Neural cell (in vitro differentiated cells): Measurements from ENCODE around the gene MYL7.

Source experiments
- EP300 ChIP-seq: fragments of 450-650 bp; conservative IDR thresholded peaks from 2 replicates; pipeline ENCODE4 v1.6.1; 2014; ENCODE audit warnings: antibody characterized with exemption, mild to moderate bottlenecking, moderate library complexity; ENCODE audit not compliant: poor library complexity, severe bottlenecking
- EZH2 ChIP-seq: fragments of 200-600, 300-800 bp; shearing (Covaris generic), sonication (generic); IDR thresholded peaks from 2 replicates; pipeline ENCODE4 v1.6.1; 2014; ENCODE audit warnings: antibody characterized with exemption, low read length, borderline replicate concordance, mild to moderate bottlenecking; ENCODE audit not compliant: insufficient read depth, poor library complexity, severe bottlenecking
- POLR2AphosphoS5 ChIP-seq: IDR thresholded peaks from 2 replicates; pipeline ENCODE4 v1.6.1; 2012
- RAD21 ChIP-seq: fragments of 450-650 bp; conservative IDR thresholded peaks from 2 replicates; pipeline ENCODE4 v1.6.1; 2014; ENCODE audit warnings: antibody characterized with exemption, mild to moderate bottlenecking, moderate library complexity
- SMC3 ChIP-seq: fragments of 450-650 bp; conservative IDR thresholded peaks from 2 replicates; pipeline ENCODE4 v1.6.1; 2014; ENCODE audit warnings: antibody characterized with exemption, mild to moderate bottlenecking, moderate library complexity; ENCODE audit not compliant: poor library complexity
- TAF1 ChIP-seq: IDR thresholded peaks from 2 replicates; pipeline ENCODE4 v1.6.1; 2012; ENCODE audit warnings: low read depth
- TF ChIP-seq, protein P1 (sequence below): fragments of 450-650 bp; IDR thresholded peaks from 2 replicates; pipeline ENCODE4 v1.5.1; 2014; ENCODE audit warnings: antibody characterized with exemption, mild to moderate bottlenecking, moderate library complexity; ENCODE audit not compliant: poor library complexity, severe bottlenecking
- TF ChIP-seq, protein P2 (sequence below): IDR thresholded peaks from 2 replicates; pipeline ENCODE4 v1.6.1; 2012; ENCODE audit warnings: borderline replicate concordance

DNA sequence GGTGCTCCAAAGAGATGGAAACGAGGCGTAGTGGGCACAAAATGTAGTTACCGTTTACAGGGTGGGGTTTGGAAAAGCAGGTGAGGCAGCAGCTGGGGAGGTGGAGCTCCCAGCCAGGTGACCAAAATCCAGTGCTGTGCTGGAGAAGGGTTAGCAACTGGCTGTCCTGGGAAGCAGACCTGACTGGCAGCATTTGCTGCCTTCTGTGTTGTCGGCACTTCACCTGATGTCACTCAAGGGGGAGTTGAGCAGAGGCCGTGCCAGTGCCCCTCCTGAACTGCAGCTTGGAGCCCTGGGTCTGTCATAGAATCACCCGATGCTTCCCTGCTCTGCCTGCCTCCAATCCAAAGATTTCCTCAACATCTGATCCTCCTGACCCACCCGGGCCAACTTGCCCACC lies 35.4 kb upstream of the MYL7 start:
- TF ChIP-seq, protein P1, sequence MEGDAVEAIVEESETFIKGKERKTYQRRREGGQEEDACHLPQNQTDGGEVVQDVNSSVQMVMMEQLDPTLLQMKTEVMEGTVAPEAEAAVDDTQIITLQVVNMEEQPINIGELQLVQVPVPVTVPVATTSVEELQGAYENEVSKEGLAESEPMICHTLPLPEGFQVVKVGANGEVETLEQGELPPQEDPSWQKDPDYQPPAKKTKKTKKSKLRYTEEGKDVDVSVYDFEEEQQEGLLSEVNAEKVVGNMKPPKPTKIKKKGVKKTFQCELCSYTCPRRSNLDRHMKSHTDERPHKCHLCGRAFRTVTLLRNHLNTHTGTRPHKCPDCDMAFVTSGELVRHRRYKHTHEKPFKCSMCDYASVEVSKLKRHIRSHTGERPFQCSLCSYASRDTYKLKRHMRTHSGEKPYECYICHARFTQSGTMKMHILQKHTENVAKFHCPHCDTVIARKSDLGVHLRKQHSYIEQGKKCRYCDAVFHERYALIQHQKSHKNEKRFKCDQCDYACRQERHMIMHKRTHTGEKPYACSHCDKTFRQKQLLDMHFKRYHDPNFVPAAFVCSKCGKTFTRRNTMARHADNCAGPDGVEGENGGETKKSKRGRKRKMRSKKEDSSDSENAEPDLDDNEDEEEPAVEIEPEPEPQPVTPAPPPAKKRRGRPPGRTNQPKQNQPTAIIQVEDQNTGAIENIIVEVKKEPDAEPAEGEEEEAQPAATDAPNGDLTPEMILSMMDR = no peak
- TF ChIP-seq, protein P2, sequence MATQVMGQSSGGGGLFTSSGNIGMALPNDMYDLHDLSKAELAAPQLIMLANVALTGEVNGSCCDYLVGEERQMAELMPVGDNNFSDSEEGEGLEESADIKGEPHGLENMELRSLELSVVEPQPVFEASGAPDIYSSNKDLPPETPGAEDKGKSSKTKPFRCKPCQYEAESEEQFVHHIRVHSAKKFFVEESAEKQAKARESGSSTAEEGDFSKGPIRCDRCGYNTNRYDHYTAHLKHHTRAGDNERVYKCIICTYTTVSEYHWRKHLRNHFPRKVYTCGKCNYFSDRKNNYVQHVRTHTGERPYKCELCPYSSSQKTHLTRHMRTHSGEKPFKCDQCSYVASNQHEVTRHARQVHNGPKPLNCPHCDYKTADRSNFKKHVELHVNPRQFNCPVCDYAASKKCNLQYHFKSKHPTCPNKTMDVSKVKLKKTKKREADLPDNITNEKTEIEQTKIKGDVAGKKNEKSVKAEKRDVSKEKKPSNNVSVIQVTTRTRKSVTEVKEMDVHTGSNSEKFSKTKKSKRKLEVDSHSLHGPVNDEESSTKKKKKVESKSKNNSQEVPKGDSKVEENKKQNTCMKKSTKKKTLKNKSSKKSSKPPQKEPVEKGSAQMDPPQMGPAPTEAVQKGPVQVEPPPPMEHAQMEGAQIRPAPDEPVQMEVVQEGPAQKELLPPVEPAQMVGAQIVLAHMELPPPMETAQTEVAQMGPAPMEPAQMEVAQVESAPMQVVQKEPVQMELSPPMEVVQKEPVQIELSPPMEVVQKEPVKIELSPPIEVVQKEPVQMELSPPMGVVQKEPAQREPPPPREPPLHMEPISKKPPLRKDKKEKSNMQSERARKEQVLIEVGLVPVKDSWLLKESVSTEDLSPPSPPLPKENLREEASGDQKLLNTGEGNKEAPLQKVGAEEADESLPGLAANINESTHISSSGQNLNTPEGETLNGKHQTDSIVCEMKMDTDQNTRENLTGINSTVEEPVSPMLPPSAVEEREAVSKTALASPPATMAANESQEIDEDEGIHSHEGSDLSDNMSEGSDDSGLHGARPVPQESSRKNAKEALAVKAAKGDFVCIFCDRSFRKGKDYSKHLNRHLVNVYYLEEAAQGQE = no peak
- TF ChIP-seq EZH2 = no peak
- TF ChIP-seq SMC3 = no peak
- no peak for TF ChIP-seq POLR2AphosphoS5
- no peak for TF ChIP-seq RAD21
- no peak for TF ChIP-seq EP300
- no peak for TF ChIP-seq TAF1
